NB4 (cell line): ENCODE results near the gene ARHGEF17.

Experiments
- CTCF ChIP-seq: IDR thresholded peaks from one replicate; pipeline ENCODE4 v1.5.1; 2012; ENCODE audit warnings: low read depth, low read length
- MAX ChIP-seq: IDR thresholded peaks from 2 replicates; pipeline ENCODE4 v1.6.1; 2011; ENCODE audit warnings: low read depth, low read length
- MYC ChIP-seq: IDR thresholded peaks from 2 replicates; pipeline ENCODE4 v1.6.1; 2011; ENCODE audit warnings: low read depth, low read length
- POLR2A ChIP-seq: IDR thresholded peaks from 2 replicates; pipeline ENCODE4 v1.6.1; 2011; ENCODE audit warnings: mild to moderate bottlenecking; ENCODE audit not compliant: insufficient read length; ENCODE audit errors: extremely low read depth

GRCh38 chr11:73382183-73382582 is 74.1 kb downstream of the ARHGEF17 start:
- TF ChIP-seq CTCF (no peak), POLR2A (no peak), MAX (no peak), MYC (no peak)
